ENCODE results near the gene SPTBN1.
A peak's percentile ranks its signal among the peaks of the same experiment; 100 is the strongest.

SPTBN1 gene

GRCh38 chr2:54416938-54417337, 39.2 kb upstream of the SPTBN1 start:
- H3K4me3 ChIP-seq (ENCODE audit: low read length) = no peak overlapping the region
- no peak for TF ChIP-seq CTCF (conservative IDR thresholded peaks at IDR 0.05; ENCODE audit: low read length)
- DNase-seq (ENCODE audit: low read depth) = no peak

- H3K4me3 ChIP-seq (ENCODE audit: low read length) = no peak overlapping the region
- no peak for DNase-seq (ENCODE audit: low read depth)
- no peak for TF ChIP-seq CTCF (conservative IDR thresholded peaks at IDR 0.05; ENCODE audit: low read length)
Observed at GRCh38 chr2:54417577-54417976, 38.5 kb upstream of the SPTBN1 start.

- no peak for TF ChIP-seq CTCF (conservative IDR thresholded peaks at IDR 0.05; ENCODE audit: low read length)
- H3K4me3 ChIP-seq (ENCODE audit: low read length) = no peak overlapping the region
- DNase-seq (ENCODE audit: low read depth) = peak; percentile 63
Observed at GRCh38 chr2:54419388-54419787, 36.7 kb upstream of the SPTBN1 start.

- DNase-seq (ENCODE audit: low read depth) = peak; percentile 50
- no peak overlapping the region; the same call in 1 of the 2 replicates for H3K4me3 ChIP-seq (ENCODE audit: low read length)
- TF ChIP-seq CTCF (conservative IDR thresholded peaks at IDR 0.05; ENCODE audit: low read length) = no peak
Observed at GRCh38 chr2:54419855-54420523, 36.1 kb upstream of the SPTBN1 start.

- no peak for DNase-seq (ENCODE audit: low read depth)
- no peak overlapping the region for H3K4me3 ChIP-seq (ENCODE audit: low read length)
- no peak for TF ChIP-seq CTCF (conservative IDR thresholded peaks at IDR 0.05; ENCODE audit: low read length)
Observed at GRCh38 chr2:54420524-54421172, 35.5 kb upstream of the SPTBN1 start.

- no peak for TF ChIP-seq CTCF (conservative IDR thresholded peaks at IDR 0.05; ENCODE audit: low read length)
- no peak for DNase-seq (ENCODE audit: low read depth)
- H3K4me3 ChIP-seq (ENCODE audit: low read length) = no peak overlapping the region
Observed at GRCh38 chr2:54422072-54422581, 34.0 kb upstream of the SPTBN1 start.

GRCh38 chr2:54423213-54423612, 32.9 kb upstream of the SPTBN1 start:
- no peak for DNase-seq (ENCODE audit: low read depth)
- H3K4me3 ChIP-seq (ENCODE audit: low read length) = no peak overlapping the region
- TF ChIP-seq CTCF (conservative IDR thresholded peaks at IDR 0.05; ENCODE audit: low read length) = no peak
